ENCODE results near the gene PLA2G6. TPM values are rescaled to one million over a fixed set of nuclear protein-coding genes. Genes with fewer than 3 reads are reported as not detected.
A peak's percentile ranks its signal among the peaks of the same experiment; 100 is the strongest.

Gene PLA2G6
- total RNA-seq, 1 experiment from 2014 or later, result 36.0 TPM

DNA sequence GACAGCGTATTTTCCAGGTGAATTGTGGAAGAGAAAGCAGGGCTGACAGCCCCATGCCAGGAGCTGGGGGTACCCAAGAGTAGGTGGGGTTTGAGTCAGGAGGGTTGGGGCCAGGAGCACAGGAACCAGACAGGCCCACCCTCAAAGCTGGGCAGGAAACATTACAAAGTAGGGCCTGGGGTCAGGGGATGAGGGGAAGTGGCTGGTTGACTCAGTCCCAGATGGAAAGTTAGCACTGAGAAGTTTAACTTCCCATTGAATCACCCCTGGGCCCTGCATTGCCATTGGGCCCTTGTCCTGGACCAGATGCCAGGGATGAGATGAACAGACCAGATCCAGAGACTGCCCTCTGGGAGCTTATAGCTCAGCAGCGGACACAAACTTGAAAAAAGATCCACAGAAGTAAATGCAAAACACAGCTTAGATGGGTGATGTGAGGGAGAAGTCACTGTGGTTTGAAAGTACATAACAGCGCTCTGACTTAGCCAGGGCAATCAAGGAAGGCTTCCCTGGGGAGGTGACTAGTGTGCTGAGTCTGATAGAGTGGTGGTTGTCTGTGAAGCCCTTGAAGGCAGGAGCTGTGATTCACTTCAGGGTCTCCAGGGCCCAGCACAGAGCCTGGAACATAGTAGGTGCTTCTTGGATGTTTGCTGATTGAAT is 22.4 kb upstream of the PLA2G6 start:
- peaks cover 4% of the 10 kb centered on the region; the same call in 1 of the 2 replicates for H4K20me1 ChIP-seq (ENCODE audit: insufficient read depth)
- H3K36me3 ChIP-seq (ENCODE audit: control insufficient read depth in 1 of 2, insufficient read depth in 2 of 2, low read length in 2 of 2), result 0 out of 4 replicates have a peak, but pooled peaks cover 0 to 3% of the 10 kb centered on the region in 2 experiments
- H3K9me3 ChIP-seq (ENCODE audit: control insufficient read depth in 1 of 2, insufficient read depth in 1 of 2, low read depth in 1 of 2, low read length in 2 of 2), result no peaks in the 10 kb centered on the region
- H3K27me3 ChIP-seq (ENCODE audit: insufficient read depth, low read length), result no peaks in the 10 kb centered on the region
- H3K9me2 ChIP-seq (ENCODE audit: insufficient read depth), result no peaks in the 10 kb centered on the region
- ChIA-PET POLR2A (interaction anchor here (1.1 to 1.2 kb wide), 2 partner anchors 14 to 22 kb away, joined by 3 read pairs; no protein-coding TSS in a partner anchor), CTCF (interaction anchor here (0.6 kb wide), 1 partner anchor 81 kb away, joined by 3 read pairs; no protein-coding TSS in a partner anchor), RAD21 (ENCODE audit: low non-redundant PET in 1 of 2, low total read pairs in 2 of 2, uncharacterized antibody in 2 of 2, unreplicated experiment in 2 of 2) (interaction anchor here in 1 of 2 experiments (0.7 kb wide), 1 partner anchor 60 kb away, joined by 5 read pairs; no protein-coding TSS in a partner anchor)
- H3K79me2 ChIP-seq (ENCODE audit: insufficient read depth, low read length), result peaks cover 60% of the 10 kb centered on the region
- H3K4me3 ChIP-seq (replicated peaks in 1 of 2; ENCODE audit: low read depth in 1 of 2, low read length in 2 of 2), result peak overlapping the region in 1 of 2 experiments; percentile 85; a peak in 2 of 4 replicates
- no peak overlapping the region for H2AFZ ChIP-seq (ENCODE audit: low read depth, low read length, poor library complexity, severe bottlenecking)
- no peak overlapping the region for H3K9ac ChIP-seq (ENCODE audit: low read length)
- no peak overlapping the region for H3K27ac ChIP-seq (ENCODE audit: low read depth, low read length)
- no TSS peak for BruUV-seq (replicated peaks)
- no peak for DNase-seq (ENCODE audit: low read depth, low spot score)
- intact Hi-C loops (cut with micrococcal nuclease), result no loop called here
- no peak for TF ChIP-seq TCF7L2 (IDR thresholded peaks at IDR 0.05; ENCODE audit: borderline replicate concordance, extremely low read depth, insufficient read depth, insufficient read length)
- no peak for TF ChIP-seq ELF1 (IDR thresholded peaks at IDR 0.05; ENCODE audit: borderline replicate concordance, low read depth)
- no peak for TF ChIP-seq FOSL1 (IDR thresholded peaks at IDR 0.05; ENCODE audit: low read depth)
- no peak for TF ChIP-seq YY1 (IDR thresholded peaks at IDR 0.05; ENCODE audit: extremely low read depth, insufficient replicate concordance, low read depth, low read length)
- no peak for TF ChIP-seq SP1 (IDR thresholded peaks at IDR 0.05; ENCODE audit: low read depth)
- TF ChIP-seq, protein P1, sequence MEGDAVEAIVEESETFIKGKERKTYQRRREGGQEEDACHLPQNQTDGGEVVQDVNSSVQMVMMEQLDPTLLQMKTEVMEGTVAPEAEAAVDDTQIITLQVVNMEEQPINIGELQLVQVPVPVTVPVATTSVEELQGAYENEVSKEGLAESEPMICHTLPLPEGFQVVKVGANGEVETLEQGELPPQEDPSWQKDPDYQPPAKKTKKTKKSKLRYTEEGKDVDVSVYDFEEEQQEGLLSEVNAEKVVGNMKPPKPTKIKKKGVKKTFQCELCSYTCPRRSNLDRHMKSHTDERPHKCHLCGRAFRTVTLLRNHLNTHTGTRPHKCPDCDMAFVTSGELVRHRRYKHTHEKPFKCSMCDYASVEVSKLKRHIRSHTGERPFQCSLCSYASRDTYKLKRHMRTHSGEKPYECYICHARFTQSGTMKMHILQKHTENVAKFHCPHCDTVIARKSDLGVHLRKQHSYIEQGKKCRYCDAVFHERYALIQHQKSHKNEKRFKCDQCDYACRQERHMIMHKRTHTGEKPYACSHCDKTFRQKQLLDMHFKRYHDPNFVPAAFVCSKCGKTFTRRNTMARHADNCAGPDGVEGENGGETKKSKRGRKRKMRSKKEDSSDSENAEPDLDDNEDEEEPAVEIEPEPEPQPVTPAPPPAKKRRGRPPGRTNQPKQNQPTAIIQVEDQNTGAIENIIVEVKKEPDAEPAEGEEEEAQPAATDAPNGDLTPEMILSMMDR (IDR thresholded peaks at IDR 0.05 in 2 of 3, conservative IDR thresholded peaks at IDR 0.05 in 1 of 3; ENCODE audit: borderline replicate concordance in 1 of 3, insufficient read depth in 1 of 3, low read depth in 2 of 3, low read length in 2 of 3), result no peak
- TF ChIP-seq ZNF274 (IDR thresholded peaks at IDR 0.05; ENCODE audit: low read depth, low read length), result no peak
- no peak for TF ChIP-seq CBX3 (IDR thresholded peaks at IDR 0.05; ENCODE audit: low read depth)
- no peak for TF ChIP-seq MAX (IDR thresholded peaks at IDR 0.05)
- TF ChIP-seq CEBPB (IDR thresholded peaks at IDR 0.05; ENCODE audit: low read depth), result no peak
- TF ChIP-seq EGR1 (IDR thresholded peaks at IDR 0.05; ENCODE audit: low read depth), result no peak
- no peak for TF ChIP-seq RAD21 (IDR thresholded peaks at IDR 0.05; ENCODE audit: low read depth)
- TF ChIP-seq SIN3A (IDR thresholded peaks at IDR 0.05; ENCODE audit: low read depth), result no peak
- TF ChIP-seq, protein P2, sequence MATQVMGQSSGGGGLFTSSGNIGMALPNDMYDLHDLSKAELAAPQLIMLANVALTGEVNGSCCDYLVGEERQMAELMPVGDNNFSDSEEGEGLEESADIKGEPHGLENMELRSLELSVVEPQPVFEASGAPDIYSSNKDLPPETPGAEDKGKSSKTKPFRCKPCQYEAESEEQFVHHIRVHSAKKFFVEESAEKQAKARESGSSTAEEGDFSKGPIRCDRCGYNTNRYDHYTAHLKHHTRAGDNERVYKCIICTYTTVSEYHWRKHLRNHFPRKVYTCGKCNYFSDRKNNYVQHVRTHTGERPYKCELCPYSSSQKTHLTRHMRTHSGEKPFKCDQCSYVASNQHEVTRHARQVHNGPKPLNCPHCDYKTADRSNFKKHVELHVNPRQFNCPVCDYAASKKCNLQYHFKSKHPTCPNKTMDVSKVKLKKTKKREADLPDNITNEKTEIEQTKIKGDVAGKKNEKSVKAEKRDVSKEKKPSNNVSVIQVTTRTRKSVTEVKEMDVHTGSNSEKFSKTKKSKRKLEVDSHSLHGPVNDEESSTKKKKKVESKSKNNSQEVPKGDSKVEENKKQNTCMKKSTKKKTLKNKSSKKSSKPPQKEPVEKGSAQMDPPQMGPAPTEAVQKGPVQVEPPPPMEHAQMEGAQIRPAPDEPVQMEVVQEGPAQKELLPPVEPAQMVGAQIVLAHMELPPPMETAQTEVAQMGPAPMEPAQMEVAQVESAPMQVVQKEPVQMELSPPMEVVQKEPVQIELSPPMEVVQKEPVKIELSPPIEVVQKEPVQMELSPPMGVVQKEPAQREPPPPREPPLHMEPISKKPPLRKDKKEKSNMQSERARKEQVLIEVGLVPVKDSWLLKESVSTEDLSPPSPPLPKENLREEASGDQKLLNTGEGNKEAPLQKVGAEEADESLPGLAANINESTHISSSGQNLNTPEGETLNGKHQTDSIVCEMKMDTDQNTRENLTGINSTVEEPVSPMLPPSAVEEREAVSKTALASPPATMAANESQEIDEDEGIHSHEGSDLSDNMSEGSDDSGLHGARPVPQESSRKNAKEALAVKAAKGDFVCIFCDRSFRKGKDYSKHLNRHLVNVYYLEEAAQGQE (IDR thresholded peaks at IDR 0.05; ENCODE audit: low read depth), result no peak
- no peak for TF ChIP-seq SRF (IDR thresholded peaks at IDR 0.05; ENCODE audit: low read depth)
- TF ChIP-seq ZFX (IDR thresholded peaks at IDR 0.05), result no peak
- peaks cover 12 to 35% of the 10 kb centered on the region in 2 experiments for H3K4me1 ChIP-seq (ENCODE audit: control insufficient read depth in 1 of 2, insufficient read depth in 2 of 2, low read length in 2 of 2)
- no peak for ATAC-seq
- H3K4me2 ChIP-seq (ENCODE audit: low read length), result peak overlapping the region; percentile 77
